ENCODE data around the gene GRB2. TPM values are rescaled to one million over a fixed set of nuclear protein-coding genes. Genes with fewer than 3 reads are reported as not detected.
A peak's percentile ranks its signal among the peaks of the same experiment; 100 is the strongest.
"Not testable (repeated sequence)": the region's sequence is repeated elsewhere in the genome, so short reads cannot be mapped to it uniquely, and the experiment has no call there.

The GRB2 gene
- total RNA-seq (2014; rRNA removed; shearing (Covaris generic)): 146 and 154 TPM in 2 replicates
- 161 and 217 TPM in 2 replicates for polyA plus RNA-seq (2015; cell fraction: cytosol; rRNA removed)
- polyA plus RNA-seq (2015; cell fraction: nucleus; rRNA removed): 29.6 and 36.2 TPM in 2 replicates

GRCh38 chr17:75405365-75406221 lies at the start of gene GRB2:
TSS of gene GRB2 (minus strand) at chr17:75405678. CDS start at chr17:75393628, 12,050 bp downstream.
- peak; percentile 99 for DNase-seq (ENCODE audit: low read depth, low spot score)
- in situ Hi-C loops (cut with HindIII; ENCODE audit: low pct_unique_long_range_greater_than_20kb, low sequenced_read_pairs): no loop called here

DNA sequence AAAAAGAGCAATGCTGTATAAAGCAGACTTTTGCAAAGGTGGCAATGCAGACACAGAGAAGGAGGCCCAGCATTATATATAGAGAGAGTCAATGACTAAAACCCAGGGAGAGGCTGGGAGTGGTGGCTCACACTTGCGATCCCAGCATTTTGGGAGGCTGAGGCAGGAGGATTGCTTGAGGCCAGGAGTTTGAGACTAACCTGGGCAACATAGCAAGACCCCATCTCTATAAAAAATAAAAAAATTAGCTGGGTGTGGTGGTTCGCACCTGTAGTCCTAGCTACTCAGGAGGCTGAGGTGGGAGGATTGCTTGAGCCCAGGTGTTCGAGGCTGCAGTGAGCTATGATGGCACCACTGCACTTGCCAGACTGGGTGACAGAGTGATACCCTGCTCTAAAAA lies 49.2 kb upstream of the GRB2 start:
- in situ Hi-C loops (cut with HindIII; ENCODE audit: low pct_unique_long_range_greater_than_20kb, low sequenced_read_pairs); DNase-seq (ENCODE audit: low read depth, low spot score): not testable (repeated sequence)

DNA sequence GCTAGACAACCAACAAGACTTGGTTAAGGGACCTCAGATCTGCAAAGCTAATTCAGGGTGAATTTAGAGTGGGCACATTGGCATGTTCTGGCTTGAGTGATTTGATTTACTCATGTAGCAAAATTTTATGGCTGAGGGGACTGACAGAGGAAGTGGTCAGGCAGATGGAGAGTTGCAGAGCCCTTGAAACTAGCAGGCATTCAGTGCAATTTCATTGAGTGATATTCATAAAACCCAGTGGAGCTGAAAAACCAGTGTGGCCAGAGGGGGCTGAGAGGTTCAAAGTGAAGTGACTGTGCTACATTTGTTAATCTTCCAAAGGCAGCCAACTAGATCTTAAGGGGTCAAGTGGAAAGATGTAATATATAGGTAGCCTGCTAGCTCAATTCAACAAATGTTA lies 48.7 kb upstream of the GRB2 start:
- in situ Hi-C loops (cut with HindIII; ENCODE audit: low pct_unique_long_range_greater_than_20kb, low sequenced_read_pairs): no loop called here

DNA sequence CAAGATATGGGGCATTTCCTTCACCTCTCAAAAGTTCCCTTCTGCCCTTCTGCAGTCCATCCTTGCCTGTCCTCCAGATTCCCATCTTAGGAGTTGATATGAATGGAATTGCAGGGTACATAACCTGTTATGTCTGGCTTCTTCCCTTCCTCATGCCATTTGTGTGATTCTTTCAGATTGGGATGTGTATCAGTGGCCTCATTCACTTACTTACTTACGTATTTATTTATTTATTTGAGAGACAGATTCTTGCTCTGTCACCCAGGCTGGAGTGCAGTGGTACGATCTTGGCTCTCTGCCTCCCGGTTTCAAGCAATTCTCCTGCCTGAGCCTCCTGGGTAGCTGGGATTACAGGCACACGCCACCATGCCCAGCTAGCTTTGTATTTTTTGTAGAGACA lies 44.8 kb upstream of the GRB2 start:
- in situ Hi-C loops (cut with HindIII; ENCODE audit: low pct_unique_long_range_greater_than_20kb, low sequenced_read_pairs): no loop called here
- DNase-seq (ENCODE audit: low read depth, low spot score): no peak

More for the DNA sequence above, 48.7 kb upstream of the GRB2 start:
- DNase-seq (ENCODE audit: low read depth, low spot score): no peak

DNA sequence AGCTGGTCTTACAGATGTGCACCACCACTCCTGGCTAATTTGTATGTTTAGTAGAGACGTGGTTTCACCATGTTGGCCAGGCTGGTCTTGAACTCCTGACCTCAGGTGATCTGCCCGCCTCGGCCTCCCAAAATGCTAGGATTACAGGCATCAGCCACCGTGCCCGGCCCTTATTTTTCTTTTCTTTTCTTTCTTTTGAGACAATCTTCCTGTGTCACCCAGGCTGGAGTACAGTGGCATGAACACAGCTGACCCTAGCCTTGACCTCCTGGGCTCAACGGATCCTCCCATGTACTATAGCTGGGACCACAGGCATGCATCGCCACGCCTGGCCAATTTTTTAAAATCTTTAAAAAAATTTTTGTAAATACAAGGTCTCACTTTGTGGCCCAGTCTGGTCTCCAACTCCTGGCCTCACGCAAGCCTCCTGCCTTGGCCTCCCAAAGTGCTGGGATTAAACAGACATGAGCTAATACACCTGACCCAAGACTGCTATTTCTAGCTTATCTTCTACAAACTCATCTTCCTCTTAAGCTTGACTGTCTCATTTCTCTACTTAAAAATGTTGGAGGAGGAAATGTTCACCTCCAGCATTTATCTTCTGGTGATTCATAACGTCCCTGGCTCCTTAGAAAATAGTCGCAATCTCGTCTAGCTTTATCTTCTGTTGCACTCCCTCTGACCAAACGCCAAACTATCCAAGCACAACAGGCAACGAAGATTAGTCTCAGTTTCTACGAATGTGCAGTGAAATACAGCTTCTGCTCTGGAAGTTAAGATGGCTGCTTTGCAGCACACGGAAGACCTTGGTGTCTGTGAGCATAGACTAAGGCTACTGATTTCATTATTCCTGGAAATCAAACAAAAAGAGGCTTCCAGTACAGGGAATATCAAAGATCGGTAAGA lies 42.7 kb upstream of the GRB2 start:
- DNase-seq (ENCODE audit: low read depth, low spot score): no peak
- in situ Hi-C loops (cut with HindIII; ENCODE audit: low pct_unique_long_range_greater_than_20kb, low sequenced_read_pairs): no loop called here

GRCh38 chr17:75445896-75446295 lies 40.4 kb upstream of the GRB2 start:
- DNase-seq (ENCODE audit: low read depth, low spot score); in situ Hi-C loops (cut with HindIII; ENCODE audit: low pct_unique_long_range_greater_than_20kb, low sequenced_read_pairs): not testable (repeated sequence)

DNA sequence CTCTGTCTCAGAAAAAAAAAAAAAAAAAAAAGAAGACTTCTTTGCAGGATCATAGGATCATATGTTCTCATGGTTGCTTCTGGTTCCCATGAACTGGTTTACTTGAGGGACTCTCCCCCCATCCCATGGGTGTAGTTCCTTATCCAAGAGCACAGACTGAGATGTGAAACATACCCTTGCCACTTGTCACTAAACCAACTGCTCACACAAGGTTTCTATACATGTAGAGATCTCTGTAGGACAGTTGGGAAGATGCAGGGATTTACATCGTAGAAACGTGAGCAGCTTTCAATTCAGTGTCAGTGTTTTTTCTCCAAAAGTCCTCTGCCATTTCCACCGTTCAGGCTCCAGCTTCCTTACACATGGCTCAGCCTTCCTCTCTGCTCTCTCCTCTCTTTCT lies 39.8 kb upstream of the GRB2 start:
- in situ Hi-C loops (cut with HindIII; ENCODE audit: low pct_unique_long_range_greater_than_20kb, low sequenced_read_pairs): no loop called here

GRCh38 chr17:75442168-75443103 lies 37.0 kb upstream of the GRB2 start:
- in situ Hi-C loops (cut with HindIII; ENCODE audit: low pct_unique_long_range_greater_than_20kb, low sequenced_read_pairs): no loop called here
- DNase-seq (ENCODE audit: low read depth, low spot score): no peak

More for the DNA sequence above, 39.8 kb upstream of the GRB2 start:
- DNase-seq (ENCODE audit: low read depth, low spot score): no peak

- in situ Hi-C loops (cut with HindIII; ENCODE audit: low pct_unique_long_range_greater_than_20kb, low sequenced_read_pairs): no loop called here
- DNase-seq (ENCODE audit: low read depth, low spot score): no peak
These were observed 35.4 kb upstream of the GRB2 start for GRCh38 chr17:75440738-75441448.

DNA sequence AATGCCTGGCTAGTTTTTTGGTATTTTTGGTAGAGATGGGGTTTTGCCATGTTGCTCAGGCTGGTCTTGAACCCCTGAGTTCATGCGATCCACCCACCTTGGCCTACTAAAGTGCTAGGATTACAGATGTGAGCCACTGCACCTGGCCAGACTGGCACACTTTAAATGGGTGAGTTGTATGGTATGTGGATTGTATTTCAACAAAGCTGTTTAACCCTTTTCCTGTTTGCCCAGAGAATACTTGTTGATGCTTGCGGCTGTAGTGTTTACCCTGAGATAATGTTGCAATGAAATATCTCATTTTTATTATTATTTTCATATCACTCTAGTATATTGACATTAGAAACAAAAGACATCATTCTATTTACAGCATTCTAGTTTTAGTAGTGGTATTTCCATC lies 33.8 kb upstream of the GRB2 start:
- in situ Hi-C loops (cut with HindIII; ENCODE audit: low pct_unique_long_range_greater_than_20kb, low sequenced_read_pairs): no loop called here
- no peak for DNase-seq (ENCODE audit: low read depth, low spot score)

- DNase-seq (ENCODE audit: low read depth, low spot score); in situ Hi-C loops (cut with HindIII; ENCODE audit: low pct_unique_long_range_greater_than_20kb, low sequenced_read_pairs): not testable (repeated sequence)
These were observed 31.9 kb upstream of the GRB2 start for GRCh38 chr17:75437404-75437803.

- in situ Hi-C loops (cut with HindIII; ENCODE audit: low pct_unique_long_range_greater_than_20kb, low sequenced_read_pairs): not testable (repeated sequence)
These were observed 29.0 kb upstream of the GRB2 start for GRCh38 chr17:75434433-75434832.

DNA sequence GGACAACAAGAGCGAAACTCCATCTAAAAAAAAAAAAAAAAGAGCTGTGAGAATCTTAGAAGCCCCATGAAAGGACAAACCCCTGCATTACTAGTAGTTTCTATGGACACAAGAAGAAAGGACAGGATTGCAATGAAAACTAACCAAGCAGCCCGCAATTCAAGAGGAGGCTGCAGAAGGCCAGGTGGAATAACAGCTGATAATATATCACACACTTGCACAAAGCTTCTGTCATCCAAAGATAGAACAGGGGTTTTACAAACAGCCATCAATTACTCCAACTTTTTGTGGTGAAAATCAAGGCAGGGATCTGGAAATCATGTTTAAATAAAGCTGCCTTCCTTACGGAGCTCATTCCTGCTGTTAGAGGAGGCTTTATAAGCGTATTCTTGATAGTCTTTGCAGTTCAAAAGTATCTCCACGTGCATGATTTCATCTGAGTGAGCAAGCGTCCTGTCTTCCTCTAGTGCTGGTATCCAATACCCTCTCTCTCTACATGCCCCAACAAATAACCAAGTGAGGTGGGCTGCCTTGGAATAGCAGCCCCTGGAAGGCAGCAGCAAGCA lies 27.8 kb upstream of the GRB2 start:
- in situ Hi-C loops (cut with HindIII; ENCODE audit: low pct_unique_long_range_greater_than_20kb, low sequenced_read_pairs): no loop called here
- no peak for DNase-seq (ENCODE audit: low read depth, low spot score)

More at GRCh38 chr17:75434433-75434832, 29.0 kb upstream of the GRB2 start:
- DNase-seq (ENCODE audit: low read depth, low spot score): not testable (repeated sequence)

GRCh38 chr17:75430159-75430974 lies 24.9 kb upstream of the GRB2 start:
- peak; percentile 42 for DNase-seq (ENCODE audit: low read depth, low spot score)
- in situ Hi-C loops (cut with HindIII; ENCODE audit: low pct_unique_long_range_greater_than_20kb, low sequenced_read_pairs): no loop called here
